ENCODE data around the gene PLK5.

GRCh38 chr19:1512671-1513498, 11.0 kb upstream of the PLK5 start, which contains the start of gene ADAMTSL5:
- TF ChIP-seq CTCF (IDR thresholded peaks at IDR 0.05; ENCODE audit: insufficient read depth, low read length) (no peak), POLR2AphosphoS5 (IDR thresholded peaks at IDR 0.05; ENCODE audit: low read depth) (no peak)

Data from HL-60 (cell line).